Esophagus muscularis mucosa (tissue), 4 donors: Measurements from ENCODE around the gene KLHL29. TPM values are rescaled to one million over a fixed set of nuclear protein-coding genes. Genes with fewer than 3 reads are reported as not detected.

Source experiments
- DNase-seq: peaks from one replicate; pipeline ENCODE4 v3.0.0-alpha.2; 2017; ENCODE audit errors: extremely low spot score
- H3K27ac ChIP-seq, 4 donors: fragments of 200-600 bp; sonication (generic); replicated peaks in 1 of 4; 1 replicate in 3 of 4; 2 replicates in 1 of 4; pipeline ENCODE4 v1.5.1; 2016 to 2019; ENCODE audit warnings: mild to moderate bottlenecking in 1 of 4
- H3K27me3 ChIP-seq, 4 donors: fragments of 200-600 bp; sonication (generic); one replicate each; pipeline versions ENCODE4 v1.5.1 to v1.6.0; 2016 to 2019
- H3K36me3 ChIP-seq, 4 donors: fragments of 200-600 bp; sonication (generic); one replicate each; pipeline ENCODE4 v1.5.1; 2016 to 2019
- H3K4me1 ChIP-seq, 4 donors: fragments of 200-600 bp; sonication (generic); one replicate each; pipeline ENCODE4 v1.5.1; 2016 to 2019
- H3K4me3 ChIP-seq, 4 donors: fragments of 200-600 bp; sonication (generic); 1 replicate in 2 of 4; 2 replicates in 2 of 4; pipeline ENCODE4 v1.5.1; 2016 to 2019; ENCODE audit warnings: mild to moderate bottlenecking in 4 of 4, moderate library complexity in 1 of 4
- H3K9me3 ChIP-seq, 4 donors: fragments of 200-600 bp; sonication (generic); 1 replicate in 3 of 4; 2 replicates in 1 of 4; pipeline ENCODE4 v1.5.1; 2016 to 2019
- EP300 ChIP-seq: sonication (generic); formaldehyde crosslinking; IDR thresholded peaks from one replicate; pipeline ENCODE4 v1.6.1; 2017; ENCODE audit warnings: antibody characterized with exemption
- POLR2A ChIP-seq: fragments of 450-650 bp; IDR thresholded peaks from one replicate; pipeline ENCODE4 v1.6.1; 2017; ENCODE audit warnings: antibody characterized with exemption, moderate library complexity, mild to moderate bottlenecking, low read depth
- POLR2AphosphoS5 ChIP-seq, 2 donors: sonication (generic); formaldehyde crosslinking; IDR thresholded peaks; one replicate each; pipeline ENCODE4 v1.6.1; 2017; ENCODE audit warnings: antibody characterized with exemption in 2 of 2
- WGBS: methylation state at CpG from one replicate; pipeline ENCODE4 v1.1.5; 2018; 5-methylcytosine and 5-hydroxymethylcytosine counted together
- intact Hi-C: fragments of 100-400 bp; cut with DNase I; formaldehyde crosslinking; loops from one replicate; pipeline ENCODE4 v1.15.1; 2023
- total RNA-seq, 4 donors: library from RNA; depleted of rRNA; stranded (reverse); fragments of >200 nt; gene quantifications; one replicate each; pipeline versions ENCODE4 v1.1.0 to v1.2.1, GENCODE V29; 2016
- TF ChIP-seq, protein P1 (sequence below), 3 experiments: fragments of 200-600 bp in 2 of 3; fragments of 450-650 bp in 1 of 3; sonication (generic) in 2 of 3; IDR thresholded peaks; one replicate each; pipeline ENCODE4 v1.5.1; 2017 to 2019; ENCODE audit warnings: antibody characterized with exemption in 3 of 3, mild to moderate bottlenecking in 2 of 3, moderate library complexity in 1 of 3

KLHL29 gene
- total RNA-seq, 4 donors from 2014 or later: 22.0 to 26.1 (median 23.4) TPM

DNA sequence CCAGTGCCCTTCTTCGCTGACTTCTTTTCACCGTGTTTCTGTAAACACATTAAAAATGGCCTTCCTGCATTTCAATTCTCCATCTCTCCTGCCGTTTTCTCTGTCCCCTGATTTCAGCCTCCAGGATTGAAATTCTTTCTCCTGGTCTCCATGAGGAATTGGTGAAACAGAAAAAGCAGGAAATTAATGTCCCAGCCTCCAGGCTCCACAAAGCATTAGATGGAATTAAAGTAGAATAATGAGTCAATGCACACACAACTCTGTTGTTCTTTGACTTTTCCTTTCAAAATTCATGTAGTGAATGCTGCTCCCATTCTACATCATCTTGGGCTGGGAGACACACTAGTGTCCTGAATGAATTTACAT, 209.5 kb downstream of the KLHL29 start:
- DNase-seq: no peak
- no peaks in the 10 kb centered on the region for H3K9me3 ChIP-seq
- intact Hi-C loops: no loop called here
- peaks cover 48 to 97% (median 95%) of the 10 kb centered on the region in 4 donors for H3K4me1 ChIP-seq
- no peaks in the 10 kb centered on the region for H3K36me3 ChIP-seq
- no peaks in the 10 kb centered on the region for H3K27me3 ChIP-seq
- H3K4me3 ChIP-seq: peak overlapping the region in 2 of 4 donors; percentile 16 to 35
- WGBS: 30% methylated on average over 3 of the region's 3 CpGs
- no peak for TF ChIP-seq POLR2A
- no peak for TF ChIP-seq EP300
- no peak for TF ChIP-seq POLR2AphosphoS5 (IDR thresholded peaks at IDR 0.05)
- TF ChIP-seq, protein P1, sequence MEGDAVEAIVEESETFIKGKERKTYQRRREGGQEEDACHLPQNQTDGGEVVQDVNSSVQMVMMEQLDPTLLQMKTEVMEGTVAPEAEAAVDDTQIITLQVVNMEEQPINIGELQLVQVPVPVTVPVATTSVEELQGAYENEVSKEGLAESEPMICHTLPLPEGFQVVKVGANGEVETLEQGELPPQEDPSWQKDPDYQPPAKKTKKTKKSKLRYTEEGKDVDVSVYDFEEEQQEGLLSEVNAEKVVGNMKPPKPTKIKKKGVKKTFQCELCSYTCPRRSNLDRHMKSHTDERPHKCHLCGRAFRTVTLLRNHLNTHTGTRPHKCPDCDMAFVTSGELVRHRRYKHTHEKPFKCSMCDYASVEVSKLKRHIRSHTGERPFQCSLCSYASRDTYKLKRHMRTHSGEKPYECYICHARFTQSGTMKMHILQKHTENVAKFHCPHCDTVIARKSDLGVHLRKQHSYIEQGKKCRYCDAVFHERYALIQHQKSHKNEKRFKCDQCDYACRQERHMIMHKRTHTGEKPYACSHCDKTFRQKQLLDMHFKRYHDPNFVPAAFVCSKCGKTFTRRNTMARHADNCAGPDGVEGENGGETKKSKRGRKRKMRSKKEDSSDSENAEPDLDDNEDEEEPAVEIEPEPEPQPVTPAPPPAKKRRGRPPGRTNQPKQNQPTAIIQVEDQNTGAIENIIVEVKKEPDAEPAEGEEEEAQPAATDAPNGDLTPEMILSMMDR (IDR thresholded peaks at IDR 0.05): no peak
- peak overlapping the region; percentile 87 to 99 (median 91) for H3K27ac ChIP-seq

- Histone ChIP-seq H3K4me3 (no peak overlapping the region), H3K4me1 (peaks cover 44 to 97% (median 95%) of the 10 kb centered on the region in 4 donors), H3K36me3 (no peaks in the 10 kb centered on the region), H3K27me3 (no peaks in the 10 kb centered on the region), H3K27ac (peak overlapping the region; percentile 87 to 99 (median 91)), H3K9me3 (no peaks in the 10 kb centered on the region)
- TF ChIP-seq EP300: no peak
- TF ChIP-seq, protein P1 (IDR thresholded peaks at IDR 0.05): no peak
- no peak for TF ChIP-seq POLR2AphosphoS5 (IDR thresholded peaks at IDR 0.05)
- TF ChIP-seq POLR2A: no peak
- DNase-seq: no peak
- WGBS: 82% methylated on average over 7 of the region's 7 CpGs
- intact Hi-C loops: loop anchor here (5.0 kb wide), 1 partner anchor 168 kb away; no protein-coding TSS in a partner anchor
These were observed 210.0 kb downstream of the KLHL29 start for GRCh38 chr2:23595021-23595420.

DNA sequence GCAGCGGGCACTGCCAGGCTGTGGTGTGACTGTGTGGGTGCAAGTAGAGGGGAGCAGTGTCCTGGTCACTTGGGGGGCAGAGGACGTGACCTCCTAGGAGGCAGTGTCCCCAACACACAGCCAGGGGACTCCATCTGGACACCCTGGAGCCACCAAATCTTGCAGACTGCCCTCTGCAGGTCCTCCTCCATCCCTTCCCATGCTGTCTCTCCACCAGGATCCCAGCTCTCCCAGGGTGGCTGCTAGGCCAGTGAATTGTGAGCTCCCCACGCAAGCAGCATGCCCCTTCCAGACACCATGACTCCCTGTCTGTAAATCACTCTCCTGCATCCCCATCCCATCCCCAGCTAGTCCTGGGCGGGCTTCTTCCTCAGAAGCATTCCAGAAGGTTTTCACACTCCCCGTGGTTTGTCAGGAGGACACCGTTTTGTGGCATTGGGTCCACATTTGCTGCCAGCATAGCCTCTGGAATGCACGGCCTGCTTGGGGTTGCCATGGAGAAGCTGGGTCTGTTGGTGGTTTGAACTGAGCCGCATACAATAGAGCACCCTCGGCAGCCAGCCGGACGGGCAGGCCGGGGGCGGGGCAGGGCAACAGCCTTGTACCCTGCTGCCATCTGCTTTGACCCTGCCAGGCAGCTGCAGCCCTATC, 210.7 kb downstream of the KLHL29 start:
- DNase-seq: no peak
- no peaks in the 10 kb centered on the region for H3K36me3 ChIP-seq
- no peaks in the 10 kb centered on the region for H3K27me3 ChIP-seq
- intact Hi-C loops: loop anchor here (5.0 kb wide), 1 partner anchor 168 kb away; no protein-coding TSS in a partner anchor
- H3K27ac ChIP-seq: peak overlapping the region; percentile 87 to 99 (median 91)
- WGBS: 50% methylated on average over 9 of the region's 13 CpGs
- H3K9me3 ChIP-seq: no peaks in the 10 kb centered on the region
- peak overlapping the region in 1 of 4 donors; percentile 25 for H3K4me3 ChIP-seq
- TF ChIP-seq POLR2A (no peak), POLR2AphosphoS5 (IDR thresholded peaks at IDR 0.05) (peak; percentile 53 to 75), EP300 (peak; percentile 56)
- TF ChIP-seq, protein P1 (IDR thresholded peaks at IDR 0.05): peak in 1 of 3 experiments; percentile 14
- H3K4me1 ChIP-seq: peaks cover 36 to 97% (median 95%) of the 10 kb centered on the region in 4 donors

DNA sequence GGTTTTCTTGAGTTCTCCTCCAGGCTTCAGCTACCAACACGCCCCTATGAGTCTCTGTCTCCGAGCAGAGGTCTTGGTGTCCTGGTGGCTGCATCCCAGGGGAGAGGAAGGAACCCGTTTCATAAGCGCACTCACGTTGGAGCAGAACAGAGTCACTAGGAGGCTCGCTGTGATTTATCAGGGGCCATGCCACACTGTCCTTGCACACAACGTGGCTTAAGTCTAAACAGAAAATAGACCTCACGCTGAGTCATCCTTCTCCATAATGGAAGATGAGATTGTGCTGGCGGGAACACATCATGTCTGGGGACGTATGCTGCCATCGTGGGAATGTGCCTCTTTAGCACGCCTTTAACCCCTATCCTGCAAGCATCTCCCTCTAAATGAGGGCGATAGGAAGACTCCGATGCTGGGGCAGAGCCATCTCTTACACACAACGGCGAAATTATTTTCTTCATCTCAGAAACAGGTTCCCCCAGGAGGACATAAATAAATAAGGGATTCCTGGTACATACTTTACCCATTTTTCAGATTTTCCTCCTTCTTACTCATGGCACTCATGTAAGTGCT, 211.4 kb downstream of the KLHL29 start:
- DNase-seq: no peak
- H3K4me3 ChIP-seq: peak overlapping the region in 1 of 4 donors; percentile 25
- 64% methylated on average over 16 of the region's 16 CpGs for WGBS
- H3K27ac ChIP-seq: peak overlapping the region; percentile 87 to 99 (median 91)
- H3K9me3 ChIP-seq: no peaks in the 10 kb centered on the region
- H3K36me3 ChIP-seq: no peaks in the 10 kb centered on the region
- TF ChIP-seq EP300 (peak; percentile 75), POLR2A (no peak)
- H3K27me3 ChIP-seq: no peaks in the 10 kb centered on the region
- intact Hi-C loops: loop anchor here (5.0 kb wide), 1 partner anchor 169 kb away; no protein-coding TSS in a partner anchor
- peaks cover 31 to 97% (median 95%) of the 10 kb centered on the region in 4 donors for H3K4me1 ChIP-seq

DNA sequence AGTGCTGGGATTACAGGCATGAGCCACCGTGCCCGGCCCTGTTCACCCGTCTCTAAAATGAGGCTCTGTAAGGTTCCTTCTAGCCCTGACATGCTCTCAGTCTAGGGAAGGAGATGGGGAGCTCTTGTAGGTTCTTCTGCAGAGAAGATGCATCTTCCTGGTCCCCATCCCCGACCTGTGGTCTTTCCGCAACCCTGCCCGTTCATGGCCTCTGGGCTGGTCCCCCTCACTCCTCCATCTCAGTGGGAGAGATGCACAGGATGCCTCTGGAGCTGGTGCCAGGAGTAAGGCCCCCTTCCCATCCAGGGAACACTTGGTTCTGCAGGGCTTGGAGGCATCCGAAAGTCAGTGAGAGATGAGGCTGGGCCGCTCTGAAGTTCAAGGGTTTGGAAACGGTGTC, 212.7 kb downstream of the KLHL29 start:
- Histone ChIP-seq H3K4me3 (no peak overlapping the region), H3K27ac (peak overlapping the region; percentile 87 to 99 (median 91)), H3K4me1 (peaks cover 29 to 97% (median 94%) of the 10 kb centered on the region in 4 donors), H3K36me3 (no peaks in the 10 kb centered on the region), H3K27me3 (no peaks in the 10 kb centered on the region), H3K9me3 (no peaks in the 10 kb centered on the region)
- DNase-seq: no peak
- 94% methylated on average over 9 of the region's 9 CpGs for WGBS
- intact Hi-C loops: loop anchor here (5.0 kb wide), 1 partner anchor 170 kb away; no protein-coding TSS in a partner anchor
- TF ChIP-seq, protein P1 (IDR thresholded peaks at IDR 0.05): no peak
- no peak for TF ChIP-seq POLR2A
- no peak for TF ChIP-seq POLR2AphosphoS5 (IDR thresholded peaks at IDR 0.05)
- no peak for TF ChIP-seq EP300
